Gastroesophageal sphincter (tissue), 4 donors: ENCODE data around the gene DNAJC22. TPM values are rescaled to one million over a fixed set of nuclear protein-coding genes. Genes with fewer than 3 reads are reported as not detected.
"Not testable (repeated sequence)": the region's sequence is repeated elsewhere in the genome, so short reads cannot be mapped to it uniquely, and the experiment has no call there.

Source experiments
- ATAC-seq: fragments of 150-250 bp; one replicate; pipeline ENCODE4 v1.9.1; 2016; ENCODE audit warnings: mild to moderate bottlenecking, moderate library complexity
- H3K27ac ChIP-seq, 4 donors: fragments of 200-600 bp; sonication (generic) in 3 of 4; 1 replicate in 3 of 4; 2 replicates in 1 of 4; pipeline ENCODE4 v1.5.1; 2016 to 2019
- H3K27me3 ChIP-seq: fragments of 200-600 bp; sonication (generic); one replicate; pipeline ENCODE4 v1.5.1; 2019
- H3K36me3 ChIP-seq, 2 donors: fragments of 200-600 bp; sonication (generic); one replicate each; pipeline ENCODE4 v1.5.1; 2019; ENCODE audit warnings: control low read depth in 1 of 2
- H3K4me1 ChIP-seq, 3 donors: fragments of 200-600 bp; sonication (generic); 1 replicate in 2 of 3; 2 replicates in 1 of 3; pipeline ENCODE4 v1.5.1; 2016 to 2019; ENCODE audit warnings: control low read depth in 2 of 3
- H3K4me3 ChIP-seq, 2 donors: fragments of 200-600 bp; sonication (generic); one replicate each; pipeline ENCODE4 v1.5.1; 2019; ENCODE audit warnings: mild to moderate bottlenecking in 1 of 2, moderate library complexity in 1 of 2
- H3K9me3 ChIP-seq, 3 donors: fragments of 200-600 bp; sonication (generic); one replicate each; pipeline ENCODE4 v1.5.1; 2017 to 2019; ENCODE audit warnings: control low read depth in 2 of 3
- CTCF ChIP-seq, 4 experiments: fragments of 200-600 bp in 2 of 4; fragments of 450-650 bp in 2 of 4; sonication (generic) in 1 of 4; IDR thresholded peaks; one replicate each; pipeline ENCODE4 v1.5.1; 2017 to 2019; ENCODE audit warnings: antibody characterized with exemption in 4 of 4, mild to moderate bottlenecking in 2 of 4, moderate library complexity in 2 of 4
- EP300 ChIP-seq: sonication (generic); formaldehyde crosslinking; IDR thresholded peaks from one replicate; pipeline ENCODE4 v1.6.1; 2017; ENCODE audit warnings: antibody characterized with exemption, mild to moderate bottlenecking
- POLR2A ChIP-seq, 2 donors: fragments of 450-650 bp; IDR thresholded peaks; one replicate each; pipeline ENCODE4 v1.6.1; 2017; ENCODE audit warnings: antibody characterized with exemption in 2 of 2, mild to moderate bottlenecking in 2 of 2, moderate library complexity in 1 of 2
- POLR2AphosphoS5 ChIP-seq: sonication (generic); formaldehyde crosslinking; IDR thresholded peaks from one replicate; pipeline ENCODE4 v1.6.1; 2017; ENCODE audit warnings: antibody characterized with exemption
- WGBS, 2 donors: methylation state at CpG; one replicate each; pipeline ENCODE4 v1.1.5; 2018; ENCODE audit warnings: low coverage in 1 of 2; 5-methylcytosine and 5-hydroxymethylcytosine counted together
- total RNA-seq, 4 donors: library from RNA; depleted of rRNA; stranded (reverse); fragments of >200 nt; gene quantifications; one replicate each; pipeline ENCODE4 v1.1.0, GENCODE V29; 2016

The DNAJC22 gene
- total RNA-seq, 4 donors from 2014 or later = 0.08 to 0.40 TPM; not detected in 2

GRCh38 chr12:49305762-49306510 lies 40.8 kb upstream of the DNAJC22 start:
- Histone ChIP-seq H3K9me3 (no peaks in the 10 kb centered on the region), H3K36me3 (no peaks in the 10 kb centered on the region)

GRCh38 chr12:49309386-49309785 lies 37.3 kb upstream of the DNAJC22 start:
- no peaks in the 10 kb centered on the region for H3K9me3 ChIP-seq
- no peak overlapping the region for H3K27ac ChIP-seq
- peaks cover 47% of the 10 kb centered on the region for H3K27me3 ChIP-seq
- H3K36me3 ChIP-seq = no peaks in the 10 kb centered on the region
- no peaks in the 10 kb centered on the region for H3K4me1 ChIP-seq
- TF ChIP-seq CTCF (IDR thresholded peaks at IDR 0.05) = no peak
- no peak for TF ChIP-seq POLR2A (IDR thresholded peaks at IDR 0.05)
- TF ChIP-seq POLR2AphosphoS5 = no peak
- TF ChIP-seq EP300 = no peak
- WGBS, 2 donors = 68 to 84% methylated on average over 5 to 7 of the region's 7 CpGs
- H3K4me3 ChIP-seq = no peak overlapping the region
- ATAC-seq = no peak

More at GRCh38 chr12:49305762-49306510, 40.8 kb upstream of the DNAJC22 start:
- Histone ChIP-seq H3K4me1 (no peaks in the 10 kb centered on the region), H3K27me3 (peaks cover 65% of the 10 kb centered on the region), H3K4me3 (no peak overlapping the region), H3K27ac (no peak overlapping the region)
- TF ChIP-seq POLR2A (IDR thresholded peaks at IDR 0.05) = no peak
- TF ChIP-seq CTCF (IDR thresholded peaks at IDR 0.05) = no peak
- TF ChIP-seq EP300 = no peak
- TF ChIP-seq POLR2AphosphoS5 = no peak
- 73 to 84% methylated on average over 3 to 6 of the region's 6 CpGs for WGBS, 2 donors
- ATAC-seq = no peak

GRCh38 chr12:49310451-49311000 lies 36.2 kb upstream of the DNAJC22 start:
- H3K27me3 ChIP-seq = peaks cover 47% of the 10 kb centered on the region
- H3K4me1 ChIP-seq, H3K4me3 ChIP-seq, H3K9me3 ChIP-seq, H3K36me3 ChIP-seq, ATAC-seq, H3K27ac ChIP-seq: not testable (repeated sequence)
- no CpG with 5 or more reads among the region's 3 CpGs for WGBS, 2 donors

GRCh38 chr12:49314811-49315210 lies 31.9 kb upstream of the DNAJC22 start:
- Histone ChIP-seq H3K27me3 (peaks cover 21% of the 10 kb centered on the region), H3K27ac (no peak overlapping the region), H3K36me3 (no peaks in the 10 kb centered on the region), H3K9me3 (no peaks in the 10 kb centered on the region), H3K4me1 (no peaks in the 10 kb centered on the region), H3K4me3 (no peak overlapping the region)
- TF ChIP-seq EP300 (no peak), CTCF (IDR thresholded peaks at IDR 0.05) (no peak), POLR2AphosphoS5 (no peak), POLR2A (IDR thresholded peaks at IDR 0.05) (no peak)
- no peak for ATAC-seq
- WGBS, 2 donors = 100% methylated on average over 1 of the region's 1 CpG; no CpG with 5 or more reads in 1 of the 2 donors

GRCh38 chr12:49317118-49317517 lies 29.6 kb upstream of the DNAJC22 start:
- H3K4me3 ChIP-seq, H3K36me3 ChIP-seq, ATAC-seq, H3K27ac ChIP-seq, H3K9me3 ChIP-seq, H3K4me1 ChIP-seq: not testable (repeated sequence)
- peaks cover 16% of the 10 kb centered on the region for H3K27me3 ChIP-seq
- 88% methylated on average over 9 of the region's 10 CpGs; no CpG with 5 or more reads in 1 of the 2 donors for WGBS, 2 donors

GRCh38 chr12:49320411-49321103 lies 26.1 kb upstream of the DNAJC22 start:
- not testable (repeated sequence) for H3K9me3 ChIP-seq, H3K27me3 ChIP-seq, H3K36me3 ChIP-seq, H3K4me3 ChIP-seq, H3K27ac ChIP-seq, ATAC-seq
- WGBS, 2 donors = 87 to 90% methylated on average over 7 to 9 of the region's 9 CpGs
- peaks cover 0 to 16% (median 10%) of the 10 kb centered on the region in 3 donors for H3K4me1 ChIP-seq
